GM10266 (cell line): Measurements from ENCODE around the gene PDE4B.

Experiments
- DNase-seq: peaks from one replicate; pipeline ENCODE4 v3.0.0; 2012; ENCODE audit errors: extremely low spot score
- TF ChIP-seq, protein P1 (sequence below): IDR thresholded peaks from 2 replicates; pipeline ENCODE4 v1.5.1; 2012; ENCODE audit warnings: mild to moderate bottlenecking, low read depth; ENCODE audit not compliant: control insufficient read depth, insufficient read depth; ENCODE audit errors: missing control alignments

Gene PDE4B

DNA sequence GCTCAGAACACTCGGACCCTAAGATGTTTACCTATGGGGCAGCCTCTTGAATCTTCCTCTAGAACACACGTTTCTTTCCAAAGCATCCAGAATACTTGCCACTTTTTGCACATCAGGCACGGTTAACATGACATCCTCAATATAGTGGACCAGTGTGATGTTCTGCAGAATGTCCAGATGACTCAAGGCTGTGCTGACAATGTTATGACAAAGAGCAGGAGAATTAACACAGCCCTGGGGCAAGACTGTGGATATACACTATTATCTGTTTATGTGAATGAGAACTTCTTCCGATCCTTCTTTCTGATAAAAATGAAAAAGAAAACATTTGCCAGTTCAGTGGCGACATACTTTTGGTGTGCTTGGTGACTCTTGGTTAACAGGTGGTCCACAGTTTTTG lies 154.3 kb downstream of the PDE4B start:
- TF ChIP-seq, protein P1, sequence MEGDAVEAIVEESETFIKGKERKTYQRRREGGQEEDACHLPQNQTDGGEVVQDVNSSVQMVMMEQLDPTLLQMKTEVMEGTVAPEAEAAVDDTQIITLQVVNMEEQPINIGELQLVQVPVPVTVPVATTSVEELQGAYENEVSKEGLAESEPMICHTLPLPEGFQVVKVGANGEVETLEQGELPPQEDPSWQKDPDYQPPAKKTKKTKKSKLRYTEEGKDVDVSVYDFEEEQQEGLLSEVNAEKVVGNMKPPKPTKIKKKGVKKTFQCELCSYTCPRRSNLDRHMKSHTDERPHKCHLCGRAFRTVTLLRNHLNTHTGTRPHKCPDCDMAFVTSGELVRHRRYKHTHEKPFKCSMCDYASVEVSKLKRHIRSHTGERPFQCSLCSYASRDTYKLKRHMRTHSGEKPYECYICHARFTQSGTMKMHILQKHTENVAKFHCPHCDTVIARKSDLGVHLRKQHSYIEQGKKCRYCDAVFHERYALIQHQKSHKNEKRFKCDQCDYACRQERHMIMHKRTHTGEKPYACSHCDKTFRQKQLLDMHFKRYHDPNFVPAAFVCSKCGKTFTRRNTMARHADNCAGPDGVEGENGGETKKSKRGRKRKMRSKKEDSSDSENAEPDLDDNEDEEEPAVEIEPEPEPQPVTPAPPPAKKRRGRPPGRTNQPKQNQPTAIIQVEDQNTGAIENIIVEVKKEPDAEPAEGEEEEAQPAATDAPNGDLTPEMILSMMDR = no peak

DNA sequence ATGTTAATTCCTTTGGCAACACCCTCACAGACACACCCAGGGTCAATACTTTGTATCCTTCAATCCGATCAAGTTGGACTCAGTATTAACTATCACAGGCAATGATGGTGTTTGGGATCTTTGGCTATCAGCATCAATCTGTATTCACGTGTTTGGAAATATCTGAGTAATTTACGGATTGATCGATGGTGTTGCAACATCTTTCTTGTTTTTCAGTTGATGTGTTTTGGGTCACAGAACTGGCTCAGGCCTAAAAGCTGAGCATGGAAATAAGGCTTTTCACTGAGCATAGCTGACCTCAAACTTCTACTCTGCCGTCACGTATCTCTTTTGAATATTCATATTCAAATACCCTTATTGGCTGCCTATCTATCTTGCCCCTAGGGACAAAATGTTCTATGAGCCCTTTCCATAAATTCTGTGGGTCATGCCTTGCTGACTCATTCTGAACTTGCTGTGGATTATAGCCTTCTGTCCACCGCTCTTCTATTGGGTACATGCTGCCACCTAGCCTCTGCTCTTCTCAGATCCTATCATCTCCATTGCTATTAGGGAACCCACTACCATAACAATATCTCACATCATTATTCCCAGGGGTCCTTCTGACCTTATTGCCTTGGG lies 156.0 kb downstream of the PDE4B start:
- TF ChIP-seq, protein P1 = no peak
- DNase-seq = no peak

More for the DNA sequence above, 154.3 kb downstream of the PDE4B start:
- no peak for DNase-seq

DNA sequence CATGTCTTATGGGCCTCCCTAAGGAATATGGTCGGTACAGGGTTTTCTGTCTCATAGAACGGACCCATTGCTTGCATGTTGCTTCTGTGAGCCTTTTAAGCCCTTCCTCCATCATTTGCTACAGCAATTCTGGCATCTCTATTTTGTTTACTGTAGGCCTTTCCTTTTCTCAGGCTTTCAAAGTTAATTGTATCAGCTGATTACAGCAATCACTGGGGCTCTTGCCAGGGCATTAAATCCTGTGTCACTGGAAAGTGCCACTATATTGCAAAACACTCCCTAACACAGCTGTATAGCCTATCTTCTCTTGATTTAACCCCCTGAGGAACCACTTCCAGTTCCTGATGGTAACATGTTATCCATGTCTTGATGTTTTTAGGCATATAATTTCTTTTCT lies 156.5 kb downstream of the PDE4B start:
- no peak for DNase-seq
- TF ChIP-seq, protein P1 = no peak

DNA sequence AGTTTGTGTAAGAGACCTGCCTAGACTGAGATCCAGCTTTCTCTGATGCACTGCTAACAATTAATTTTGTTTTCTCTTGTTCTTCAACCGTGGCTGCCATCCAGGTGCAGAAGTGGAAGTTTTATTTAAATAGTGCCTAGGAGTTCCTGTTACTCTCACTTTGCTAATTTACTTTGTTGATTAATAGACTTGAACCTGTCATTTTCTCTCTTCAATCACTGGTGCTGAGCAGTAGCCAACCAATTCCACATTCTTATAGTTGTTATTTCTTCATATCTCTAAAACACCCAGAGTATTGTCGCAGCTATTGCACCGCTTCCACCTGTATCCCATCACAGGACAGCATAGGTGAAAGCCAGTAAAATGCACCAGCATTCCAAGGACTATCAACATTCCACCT lies 157.2 kb downstream of the PDE4B start:
- no peak for DNase-seq
- TF ChIP-seq, protein P1 = no peak

DNA sequence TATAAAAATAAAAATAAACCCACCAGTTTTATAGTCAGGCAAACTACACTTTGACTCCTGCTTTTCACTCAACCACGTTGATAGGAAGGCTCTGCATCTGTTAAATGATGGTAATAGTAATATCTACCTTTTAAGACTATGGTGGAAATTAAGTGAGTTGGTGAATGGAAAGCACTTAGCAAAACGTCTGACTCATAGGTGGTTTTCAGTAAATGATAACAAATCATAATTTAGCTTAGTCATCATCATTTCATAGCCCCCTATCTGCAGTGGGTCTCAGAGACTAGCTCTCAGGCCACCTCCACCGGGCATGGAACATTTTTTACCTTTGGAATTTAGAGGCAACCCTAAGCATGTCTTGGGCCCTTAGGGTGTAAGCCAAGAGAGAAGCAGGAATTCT lies 160.0 kb downstream of the PDE4B start:
- TF ChIP-seq, protein P1 = no peak
- DNase-seq = no peak

DNA sequence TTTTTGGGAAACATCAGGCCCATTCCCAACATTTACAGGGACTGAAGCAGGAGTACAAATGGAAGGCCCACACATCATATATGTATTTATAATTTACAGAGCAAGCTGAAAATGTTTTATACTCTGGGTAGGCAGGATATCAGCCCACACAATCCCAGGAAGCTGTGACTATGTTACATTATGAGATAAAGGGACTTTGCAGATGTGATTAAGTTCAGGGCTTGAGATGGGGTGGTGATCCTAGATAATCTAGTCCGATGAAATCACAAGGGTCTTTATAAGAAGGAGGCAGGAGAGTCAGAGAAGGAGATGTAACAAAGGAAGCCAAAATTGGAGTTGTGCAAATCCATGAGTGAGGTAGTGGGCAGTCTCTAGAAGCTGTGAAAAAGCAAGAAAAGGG lies 160.5 kb downstream of the PDE4B start:
- TF ChIP-seq, protein P1 = no peak
- no peak for DNase-seq

DNA sequence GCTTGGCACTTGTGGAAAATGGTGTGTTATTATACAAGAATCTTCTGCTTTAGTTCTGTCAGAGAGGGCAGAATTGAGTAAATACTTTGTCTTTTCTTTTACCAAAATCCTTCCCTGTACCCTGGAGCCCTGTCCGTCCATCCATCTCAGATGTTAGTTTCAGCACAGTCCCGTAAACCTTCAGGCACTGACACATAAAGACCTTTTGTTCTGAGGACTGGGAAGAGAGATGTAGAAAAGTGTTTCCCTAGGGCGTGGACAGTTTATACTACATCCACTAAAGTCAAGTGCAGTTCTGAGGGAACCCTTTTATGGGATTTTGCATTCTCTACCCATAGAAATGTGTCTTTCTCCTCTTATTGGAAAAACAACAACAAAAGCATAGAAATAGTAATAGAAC lies 162.4 kb downstream of the PDE4B start:
- DNase-seq = no peak
- TF ChIP-seq, protein P1 = no peak
